A673 (cell line): Measurements from ENCODE around the gene MAP2K6.

Source experiments
- CTCF ChIP-seq: fragments of 300-800, 200-600 bp; sonication (generic); conservative IDR thresholded peaks from 2 replicates; pipeline ENCODE4 v1.5.1; 2017; ENCODE audit warnings: low read depth, mild to moderate bottlenecking, antibody characterized with exemption, low read length, moderate library complexity, mixed read lengths
- EZH2 ChIP-seq: fragments of 200-600 bp; sonication (generic); IDR thresholded peaks from 2 replicates; pipeline ENCODE4 v1.6.1; 2017; ENCODE audit warnings: borderline replicate concordance, low read depth, mild to moderate bottlenecking, mixed read lengths, antibody characterized with exemption, low read length; ENCODE audit not compliant: poor library complexity, severe bottlenecking

- TF ChIP-seq EZH2 (no peak), CTCF (no peak)
Observed at GRCh38 chr17:69438776-69439175, 24.3 kb downstream of the MAP2K6 start.
